Body of pancreas (tissue), 4 donors: ENCODE measurements around the gene MRPL40.

Source experiments
- CTCF ChIP-seq, 7 experiments: fragments of 450-650 bp in 4 of 7; fragments of 200-600 bp in 3 of 7; sonication (generic) in 3 of 7; IDR thresholded peaks; one replicate each; pipeline ENCODE4 v1.5.1; 2016 to 2019; ENCODE audit warnings: antibody characterized with exemption in 7 of 7
- POLR2A ChIP-seq, 3 donors: fragments of 450-650 bp; IDR thresholded peaks; one replicate each; pipeline ENCODE4 v1.6.1; 2016; ENCODE audit warnings: antibody characterized with exemption in 3 of 3, mild to moderate bottlenecking in 2 of 3

- no peak for TF ChIP-seq POLR2A (IDR thresholded peaks at IDR 0.05)
- no peak for TF ChIP-seq CTCF (IDR thresholded peaks at IDR 0.05)
Measured at GRCh38 chr22:19466848-19467752, 34.8 kb downstream of the MRPL40 start.
